Hindlimb muscle (tissue), 1 donor: ENCODE data around the gene LGSN. TPM values are rescaled to one million over a fixed set of nuclear protein-coding genes. Genes with fewer than 3 reads are reported as not detected.
A peak's percentile ranks its signal among the peaks of the same experiment; 100 is the strongest.
"Not testable (repeated sequence)": the region's sequence is repeated elsewhere in the genome, so short reads cannot be mapped to it uniquely, and the experiment has no call there.

Source experiments
- DNase-seq: peaks from one replicate; pipeline ENCODE4 v3.0.0-alpha.2; 2013
- polyA plus RNA-seq: library from polyadenylated mRNA; unstranded; fragments of 120-200 nt; gene quantifications from one replicate; pipeline ENCODE4 v1.2.1, GENCODE V29; 2013; ENCODE audit not compliant: insufficient read length

LGSN gene
- polyA plus RNA-seq, 1 donor = not detected

DNA sequence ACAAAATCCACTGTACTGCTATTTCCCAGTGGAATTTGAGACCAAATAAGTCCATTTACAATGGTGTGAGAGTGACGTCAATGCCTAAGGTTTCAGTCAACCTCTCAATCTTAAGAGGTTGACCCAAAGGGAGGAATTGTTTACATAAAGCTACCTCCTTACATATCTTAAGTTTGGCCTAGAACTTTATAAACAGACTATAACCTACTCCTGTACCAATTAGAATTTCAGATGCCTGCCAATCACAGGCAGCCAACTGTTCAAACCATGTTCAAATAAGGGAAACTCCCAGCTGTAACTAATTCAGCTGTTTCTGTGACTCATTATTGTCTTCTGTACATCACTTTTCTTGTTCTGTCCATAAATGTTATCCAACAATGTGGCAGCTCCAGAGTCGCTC, 14.5 kb downstream of the LGSN start:
- DNase-seq = no peak

DNA sequence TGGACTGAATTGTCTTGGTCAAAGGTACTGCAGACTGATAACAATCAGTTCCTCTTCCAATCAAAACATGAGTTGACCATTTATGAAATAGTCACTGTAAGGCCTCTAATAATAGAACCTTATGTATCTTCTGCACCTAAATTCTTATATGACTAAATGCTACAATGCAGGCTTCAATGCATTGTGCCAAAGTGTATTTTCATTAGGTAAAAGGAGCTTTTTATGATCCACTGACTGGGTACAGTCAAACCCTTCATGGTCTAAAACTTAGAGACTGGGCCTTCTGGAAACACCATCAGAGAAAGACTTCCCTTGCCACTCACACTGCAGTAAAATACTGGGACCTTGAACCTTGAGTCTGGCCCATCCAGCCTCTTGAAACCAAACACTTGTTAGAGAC, 16.3 kb downstream of the LGSN start:
- no peak for DNase-seq

DNA sequence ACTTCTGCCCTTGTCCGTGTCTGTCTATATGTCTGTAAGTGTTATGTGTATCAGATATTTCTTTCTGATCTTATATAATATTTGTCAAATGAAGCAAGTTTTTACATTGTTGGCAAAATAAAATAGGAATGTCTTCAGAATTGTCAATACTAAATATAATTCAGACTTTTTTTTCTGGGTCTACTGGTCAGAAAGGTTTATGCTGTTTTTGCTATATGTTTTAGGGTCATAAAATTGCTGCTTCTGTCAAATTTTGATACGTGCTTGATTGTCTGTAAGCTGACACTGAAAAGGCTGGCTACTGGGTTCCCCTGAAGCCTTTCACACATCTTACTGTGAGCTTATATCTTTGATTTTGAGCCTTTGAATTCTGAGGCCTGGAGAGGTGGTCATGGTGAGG, 20.1 kb downstream of the LGSN start:
- DNase-seq = no peak

DNA sequence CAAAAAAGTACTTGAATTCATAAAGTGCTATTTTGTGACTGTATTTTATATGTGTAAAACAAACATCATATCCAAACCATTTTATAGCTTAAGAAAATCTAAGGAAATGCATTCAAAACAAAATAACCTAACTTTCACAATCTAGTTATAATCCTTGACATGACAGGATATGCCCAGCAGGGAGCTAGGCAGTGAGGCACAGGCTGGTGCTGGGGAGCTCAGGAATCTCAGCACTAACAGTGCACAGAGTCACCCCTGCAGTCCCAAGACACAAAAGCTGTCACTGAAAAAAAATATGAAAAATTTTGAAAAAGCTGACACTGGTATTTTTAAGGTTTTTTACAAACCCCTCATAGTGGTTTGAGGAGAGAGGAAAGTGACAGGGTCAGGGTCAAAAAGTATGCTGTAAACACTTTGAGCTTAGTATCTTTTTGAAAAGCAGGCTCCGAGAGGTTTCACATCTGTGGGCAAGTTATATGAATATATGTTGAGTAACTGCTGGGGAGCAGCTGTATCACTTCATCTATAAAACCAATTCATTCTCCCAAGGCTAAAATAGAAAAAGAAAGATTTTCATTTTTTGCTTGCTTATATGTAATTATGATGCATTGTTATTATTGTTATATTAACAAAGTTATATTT, 24.1 kb downstream of the LGSN start:
- no peak for DNase-seq

DNA sequence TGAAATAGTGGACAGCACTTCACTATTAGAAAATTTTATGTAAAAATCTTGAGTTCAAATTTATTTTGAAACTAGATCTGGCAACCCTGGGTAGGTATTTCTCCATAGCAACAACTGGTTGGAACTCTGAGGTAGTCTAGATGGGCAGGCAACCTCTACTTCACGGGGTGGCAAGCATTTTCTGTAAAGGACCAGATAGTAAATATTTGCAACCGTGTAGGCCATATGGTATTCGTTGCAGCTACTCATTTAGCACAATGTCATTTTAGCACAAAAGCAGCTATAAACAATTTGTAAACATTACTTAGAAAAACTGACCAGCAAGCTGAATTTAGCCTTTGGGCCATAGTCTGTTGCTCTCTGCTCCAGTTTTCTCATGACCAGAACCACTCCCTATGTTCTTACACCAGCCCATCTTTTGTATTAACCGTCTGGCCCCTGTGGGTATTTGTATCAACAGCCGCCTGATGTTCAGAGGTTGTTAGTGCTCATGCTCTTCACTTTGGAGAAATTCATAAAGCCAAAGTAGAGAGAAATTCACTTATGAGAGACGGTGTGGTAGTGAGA, 29.2 kb downstream of the LGSN start:
- no peak for DNase-seq

DNA sequence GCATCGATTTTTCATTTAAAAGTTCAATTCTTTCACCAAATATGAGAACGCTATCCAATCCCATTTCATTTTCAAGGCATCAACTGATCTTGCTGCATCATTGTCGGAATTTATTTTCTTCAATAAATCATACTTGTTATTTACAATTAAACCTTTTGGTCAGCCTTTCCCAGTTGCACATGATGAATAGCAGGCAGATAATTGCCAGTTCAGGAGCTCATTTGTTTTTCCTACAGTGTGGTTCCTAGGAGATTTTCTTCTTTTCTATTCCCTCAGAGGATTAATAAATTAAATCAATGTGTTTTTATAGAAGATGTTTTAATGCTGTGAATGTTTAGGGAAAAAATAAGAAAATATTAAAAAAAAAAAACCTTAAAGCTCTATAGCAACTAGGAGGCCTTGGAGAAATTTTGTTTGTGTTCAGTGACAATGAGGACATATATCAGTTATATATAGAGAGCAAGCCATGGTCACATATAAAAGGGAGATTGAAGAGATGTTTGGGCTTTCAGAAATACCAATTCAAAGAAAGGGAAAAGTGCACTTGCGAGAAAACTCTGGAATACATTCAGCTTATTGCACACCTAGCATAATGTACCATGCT, 30.4 kb downstream of the LGSN start:
- no peak for DNase-seq

DNA sequence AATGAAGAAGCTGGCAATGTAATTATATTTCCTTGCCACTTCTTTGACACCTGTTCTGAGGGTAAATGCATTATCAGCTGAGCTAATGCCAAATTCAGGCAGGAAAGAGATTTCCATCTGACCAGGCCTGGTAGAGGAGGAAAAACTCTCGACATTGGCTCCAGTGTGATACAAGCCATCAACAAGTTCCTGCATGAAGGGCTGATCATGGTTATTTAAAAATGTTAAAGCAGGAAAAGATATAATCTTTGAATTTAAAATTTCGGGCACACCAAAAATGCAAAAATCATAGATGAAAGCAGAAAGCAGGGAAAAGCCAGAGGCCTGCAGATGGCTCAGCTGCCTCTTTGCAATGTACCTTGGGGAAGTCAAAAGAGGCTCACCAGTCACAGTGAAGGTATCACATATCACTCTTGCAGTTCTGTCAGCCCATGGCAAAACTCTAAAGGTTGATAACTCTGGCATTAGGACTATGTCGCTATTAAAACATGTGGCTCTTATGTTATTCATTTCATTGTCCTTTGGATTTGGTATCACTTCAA, 39.1 kb downstream of the LGSN start:
- no peak for DNase-seq

DNA sequence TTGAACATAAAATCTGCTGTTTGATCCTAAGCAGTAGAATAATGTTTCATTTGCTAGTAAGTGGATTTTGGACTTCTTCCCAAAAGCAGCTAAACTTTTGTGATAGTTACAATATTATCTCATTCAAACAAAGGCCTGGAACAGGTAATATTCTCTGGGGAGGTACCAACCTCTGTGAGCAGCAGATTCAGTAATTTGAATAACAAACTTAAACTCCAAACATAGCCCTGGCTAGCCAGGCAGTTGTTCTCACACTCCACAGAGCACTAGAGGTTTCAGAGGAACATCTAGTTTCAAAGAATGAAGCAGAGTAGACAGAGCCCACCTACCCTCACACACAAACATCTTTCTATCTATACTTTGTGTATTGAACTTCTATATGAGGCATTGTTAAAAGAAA, 40.9 kb downstream of the LGSN start:
- no peak for DNase-seq

DNA sequence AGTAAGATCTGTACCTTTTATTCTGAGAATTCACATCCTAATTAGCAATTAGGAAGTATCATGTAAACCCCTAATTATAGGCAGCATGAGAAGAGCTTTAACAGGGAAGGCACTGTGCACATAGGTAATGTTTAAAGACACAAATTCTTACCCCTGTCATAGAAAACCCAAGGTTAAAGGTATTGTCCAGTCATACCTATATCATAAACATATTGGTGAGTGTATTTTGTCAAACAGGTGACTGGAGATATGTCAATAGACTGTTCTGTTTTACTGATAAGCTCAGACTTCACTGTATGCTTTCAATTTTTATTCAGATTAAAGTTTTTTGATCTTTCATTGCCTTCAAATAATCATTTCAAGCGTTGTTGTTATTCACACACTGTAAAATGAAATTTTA, 43.8 kb downstream of the LGSN start:
- DNase-seq = no peak

DNA sequence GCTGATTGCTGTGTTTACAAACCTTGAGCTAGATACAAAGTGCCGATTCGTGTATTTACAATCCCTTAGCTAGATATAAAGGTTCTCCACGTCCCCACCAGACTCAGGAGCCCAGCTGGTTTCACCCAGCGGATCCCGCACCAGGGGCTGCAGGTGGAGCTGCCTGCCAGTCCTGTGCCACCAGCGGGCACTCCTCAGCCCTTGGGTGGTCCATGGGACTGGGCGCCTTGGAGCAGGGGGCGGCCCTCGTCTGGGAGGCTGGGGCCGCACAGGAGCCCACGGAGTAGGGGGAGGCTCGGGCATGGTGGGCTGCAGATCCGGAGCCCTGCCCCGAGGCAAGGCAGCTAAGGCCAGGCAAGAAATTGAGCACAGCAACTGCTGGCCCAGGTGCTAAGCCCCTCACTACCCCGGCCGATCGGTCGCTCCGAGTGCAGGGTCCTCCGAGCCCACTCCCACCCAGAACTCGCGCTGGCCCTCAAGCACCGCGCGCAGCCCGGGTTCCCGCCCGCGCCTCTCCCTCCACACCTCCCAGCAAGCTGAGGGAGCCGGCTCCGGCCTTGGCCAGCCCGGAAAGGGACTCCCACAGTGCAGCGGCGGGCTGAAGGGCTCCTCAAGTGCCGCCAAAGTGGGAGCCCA, 44.9 kb downstream of the LGSN start:
- DNase-seq = not testable (repeated sequence)

DNA sequence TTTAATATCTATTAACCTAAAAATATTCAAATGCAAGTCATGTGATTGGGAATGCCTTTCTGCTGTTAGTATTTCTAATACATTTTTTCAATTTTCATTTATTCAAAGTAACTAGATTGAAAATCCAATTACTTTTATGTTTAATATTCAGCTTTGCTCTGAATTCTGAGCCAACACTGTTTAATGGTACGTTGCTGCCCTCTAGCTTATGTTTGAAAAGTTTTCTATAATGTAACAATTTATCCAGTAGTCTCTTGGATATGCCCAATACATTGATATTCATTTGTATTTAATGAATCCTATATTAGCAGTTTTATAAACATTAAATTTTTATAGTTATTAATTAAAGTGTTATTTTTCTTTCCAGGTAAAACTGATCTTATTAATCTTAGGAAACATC, 47.4 kb downstream of the LGSN start:
- peak; percentile 9 for DNase-seq

DNA sequence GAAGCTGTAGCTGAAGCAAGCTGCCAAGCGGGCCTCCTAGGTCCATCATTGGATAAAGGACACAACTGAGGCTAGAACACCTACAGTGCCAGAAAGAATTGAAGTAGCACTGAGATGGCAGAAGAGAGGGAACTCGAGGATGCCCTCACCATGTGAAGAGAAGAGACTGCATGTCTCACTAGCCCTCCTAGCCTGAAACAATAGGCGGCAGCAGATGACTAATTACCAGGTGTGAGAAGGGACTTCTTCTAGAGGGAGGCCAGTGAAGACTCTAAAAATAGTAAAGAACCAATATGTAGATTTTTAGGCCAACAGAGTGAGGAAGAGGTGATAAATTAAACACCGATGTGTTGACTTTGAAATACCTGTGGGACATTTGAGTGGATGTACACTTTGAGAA, 50.3 kb downstream of the LGSN start:
- no peak for DNase-seq

DNA sequence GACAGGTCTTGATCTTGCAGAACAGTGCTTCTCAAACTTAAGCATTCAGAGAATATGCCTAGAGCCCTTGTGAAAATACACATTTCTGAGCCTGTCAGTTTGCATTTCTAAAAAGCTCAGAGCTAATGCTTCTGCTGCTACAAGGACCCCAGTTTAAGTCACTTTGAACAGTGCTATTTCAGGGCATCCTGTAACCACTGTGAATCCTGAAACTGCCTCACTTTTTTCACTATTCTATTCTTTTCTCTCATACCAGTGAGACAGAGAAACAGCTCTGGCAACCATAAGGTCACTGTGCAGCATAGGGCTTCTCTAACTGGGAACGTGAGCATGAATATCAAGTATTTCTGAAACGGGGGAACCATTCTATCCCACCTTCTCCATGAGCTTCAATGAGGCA, 51.2 kb downstream of the LGSN start:
- no peak for DNase-seq

DNA sequence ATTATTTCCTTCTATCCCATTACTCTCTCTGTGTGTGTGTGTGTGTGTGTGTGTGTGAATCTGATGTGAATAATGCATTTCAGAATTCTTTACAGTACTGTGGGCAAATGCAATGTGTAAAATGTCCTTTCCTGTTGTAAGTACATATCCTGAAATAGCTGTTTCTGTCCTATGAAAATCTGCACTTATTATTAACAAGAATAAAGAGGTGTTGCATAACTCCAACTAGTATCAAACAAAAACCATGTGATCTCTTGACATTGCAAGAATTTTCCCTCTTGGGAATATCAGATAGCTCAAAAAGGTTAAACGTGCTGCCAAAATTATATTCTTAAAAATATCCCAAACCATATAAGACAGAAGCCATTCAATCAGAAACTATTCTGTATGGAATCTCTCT, 52.0 kb downstream of the LGSN start:
- DNase-seq = no peak

DNA sequence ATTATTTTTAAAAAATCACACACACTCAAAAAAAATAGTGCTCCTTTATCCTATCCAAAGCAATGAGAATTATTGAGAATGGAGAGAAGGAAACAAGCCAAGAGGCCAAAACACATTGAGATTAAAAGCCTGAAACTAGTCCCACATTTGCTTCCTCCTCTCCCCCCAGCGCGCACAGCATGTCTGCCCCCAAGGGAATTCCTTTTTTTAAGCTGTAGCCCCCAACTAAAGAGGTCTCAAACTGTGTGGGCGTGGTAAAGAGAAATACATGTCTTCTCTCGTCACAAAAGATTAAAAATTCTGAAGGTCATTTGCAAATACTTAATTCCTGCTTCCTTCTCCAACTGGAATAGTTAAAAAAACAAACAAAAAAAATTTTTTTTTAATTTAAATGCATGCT, 52.7 kb downstream of the LGSN start:
- DNase-seq = no peak

DNA sequence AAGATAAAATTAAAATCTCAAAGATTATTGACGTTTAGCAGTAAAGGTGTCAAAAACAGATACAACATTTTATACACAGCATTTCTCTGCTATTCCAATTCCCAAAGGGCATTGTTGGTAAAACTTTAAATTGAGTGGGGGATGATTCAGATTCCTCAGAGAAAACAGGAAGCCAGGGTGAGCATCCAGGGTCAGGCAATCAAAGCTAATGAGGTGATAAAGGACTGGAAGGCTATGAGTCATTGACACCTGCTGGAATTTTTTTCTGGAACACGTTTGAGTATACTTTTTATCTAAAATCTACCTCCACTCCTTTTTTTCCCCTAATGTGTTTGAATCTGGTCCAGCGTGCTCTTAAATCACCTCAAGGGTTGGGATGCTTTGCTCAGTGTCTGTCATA, 56.3 kb downstream of the LGSN start:
- no peak for DNase-seq

DNA sequence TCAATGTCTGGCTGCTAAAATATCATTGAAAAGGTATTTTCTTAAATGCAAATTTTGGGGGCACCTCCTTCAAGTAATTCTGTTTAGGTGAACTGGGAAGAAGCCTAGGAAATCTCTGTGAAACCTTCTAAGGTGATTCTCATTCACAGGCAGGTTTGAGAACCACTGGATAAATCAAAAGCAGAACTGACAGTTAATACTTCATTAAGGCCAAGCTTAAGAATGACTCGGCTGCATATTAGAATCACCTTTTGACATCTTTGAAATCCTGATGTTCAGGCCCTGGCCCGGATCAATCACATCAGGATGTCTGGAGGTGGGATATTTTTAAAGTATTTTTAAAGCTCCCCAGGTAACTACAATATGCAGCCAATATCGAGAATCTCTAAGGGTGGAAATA, 58.0 kb downstream of the LGSN start:
- no peak for DNase-seq

DNA sequence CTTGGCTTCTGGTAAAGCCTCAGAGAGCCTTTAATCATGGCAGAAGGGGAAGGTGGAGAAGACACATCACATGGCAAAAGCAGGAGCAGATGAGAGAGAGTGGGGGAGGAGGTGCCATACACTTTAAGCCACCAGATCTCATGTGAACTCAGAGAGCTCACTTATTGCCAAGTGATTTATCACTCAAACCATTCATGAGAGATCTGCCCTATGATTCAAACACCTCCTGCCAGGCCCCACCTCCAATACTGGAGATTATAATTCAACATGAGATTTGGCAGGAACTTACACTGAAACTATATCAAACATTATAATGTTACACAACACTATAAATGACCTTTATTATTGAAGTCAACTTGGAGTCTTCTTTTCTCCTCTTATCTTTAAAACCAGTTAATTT, 60.6 kb downstream of the LGSN start:
- DNase-seq = no peak

DNA sequence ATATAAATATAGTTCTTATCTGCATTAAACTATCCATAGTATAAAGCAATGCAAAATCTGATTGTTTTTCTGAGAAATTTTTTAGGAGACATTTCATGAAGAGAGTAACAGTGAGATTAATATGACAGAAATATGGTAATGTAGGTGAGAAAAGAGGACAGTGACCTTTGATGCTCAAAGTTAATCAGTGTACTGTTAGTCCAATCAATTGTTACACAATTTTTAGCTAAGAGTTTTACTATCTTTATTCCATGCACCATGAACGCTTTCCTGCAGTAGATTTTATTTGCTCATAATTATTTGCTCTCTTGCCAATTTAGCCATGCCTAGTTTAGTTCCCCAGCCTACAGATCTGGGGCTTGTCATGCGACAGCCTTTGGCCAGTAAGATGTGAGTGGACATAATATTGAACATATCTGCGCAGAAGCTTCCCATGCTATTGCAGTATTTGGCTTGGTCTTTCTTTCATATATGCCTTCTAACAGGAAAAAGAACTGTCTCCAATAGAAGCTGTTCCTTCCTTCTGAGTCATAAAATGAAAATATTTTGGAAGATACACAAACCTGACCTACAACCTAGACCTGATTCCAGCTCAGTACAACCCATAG, 69.8 kb downstream of the LGSN start:
- DNase-seq = no peak

DNA sequence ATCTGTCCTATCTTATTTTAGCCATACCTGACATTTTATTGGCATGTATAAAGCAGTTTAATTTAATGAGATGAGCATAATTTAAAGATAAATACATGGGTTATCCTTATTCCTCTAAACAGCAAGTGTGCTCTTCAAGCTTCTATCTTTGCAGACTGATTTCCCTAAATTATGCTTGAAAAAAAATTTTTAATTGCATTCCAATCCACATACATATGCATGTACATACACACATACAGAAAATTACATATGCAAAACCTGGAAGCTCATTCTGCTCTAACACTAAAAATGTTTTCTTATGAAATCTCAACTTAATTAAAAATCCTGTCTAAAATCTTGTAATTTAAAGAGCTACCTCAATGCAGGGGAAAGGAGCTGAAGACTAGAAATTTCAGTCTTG, 73.2 kb downstream of the LGSN start:
- DNase-seq = no peak

DNA sequence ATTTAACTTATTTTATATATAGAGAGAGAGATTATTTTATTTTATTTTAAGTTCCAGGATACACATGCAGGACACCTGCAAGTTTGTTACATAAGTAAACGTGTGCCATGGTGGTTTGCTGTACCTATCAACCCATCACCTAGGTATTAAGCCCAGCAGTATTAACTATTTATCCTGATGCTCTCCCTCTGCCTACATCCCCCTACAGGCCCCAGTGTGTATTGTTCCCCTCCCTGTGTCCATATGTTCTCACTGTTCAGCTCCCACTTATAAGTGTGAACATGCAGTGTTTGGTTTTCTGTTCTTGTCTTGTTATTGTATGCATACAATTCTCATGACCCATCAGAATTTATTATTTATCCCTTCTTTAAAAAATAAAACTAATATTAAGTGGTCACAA, 73.9 kb downstream of the LGSN start:
- DNase-seq = no peak

DNA sequence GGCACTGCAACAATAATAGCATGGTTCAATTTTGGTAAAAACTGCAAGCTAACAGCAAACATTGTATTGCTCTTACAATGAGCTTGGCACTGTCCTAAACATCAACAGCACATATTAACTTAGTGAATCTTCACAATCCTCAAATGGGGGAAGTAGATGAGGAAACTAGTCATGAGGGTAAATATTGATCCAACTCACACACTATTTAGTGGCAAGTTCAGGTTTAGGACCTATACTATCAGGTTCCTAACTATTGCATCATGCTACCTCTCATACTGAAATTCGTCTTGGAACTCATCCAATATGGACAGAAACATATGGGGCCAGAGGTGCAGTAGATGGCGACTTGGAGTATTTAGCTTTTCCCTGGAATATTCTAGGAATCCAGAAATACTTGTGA, 74.4 kb downstream of the LGSN start:
- DNase-seq = no peak

DNA sequence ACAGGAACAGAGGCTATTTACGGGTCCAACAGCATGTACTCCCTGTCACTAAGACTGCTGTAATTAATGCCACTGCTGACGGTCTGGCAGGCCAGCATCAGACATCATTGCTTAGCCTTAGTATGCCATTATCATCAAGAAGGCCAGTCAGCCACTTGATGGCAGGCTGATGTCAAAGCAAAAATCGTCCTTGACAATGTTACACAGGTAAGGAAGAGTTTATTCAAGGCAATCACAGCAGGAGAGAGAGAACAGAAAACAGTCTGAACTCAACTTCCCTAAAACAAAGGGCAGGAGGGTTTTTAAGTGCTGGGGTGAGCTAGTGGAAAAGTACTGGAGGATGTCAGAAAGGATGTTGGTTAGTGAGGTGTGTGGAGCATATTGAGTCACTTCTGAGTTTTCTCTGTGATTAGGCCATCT, 83.4 kb downstream of the LGSN start:
- DNase-seq = no peak
